HG03108 (cell line): ENCODE data around the gene ZDHHC11B.
"Not testable (repeated sequence)": the region's sequence is repeated elsewhere in the genome, so short reads cannot be mapped to it uniquely, and the experiment has no call there.

Experiments
- ATAC-seq: cut with Tn5 transposase; IDR thresholded peaks from one replicate; pipeline ENCODE4 v1.9.1; 2021; ENCODE audit warnings: moderate library complexity; ENCODE audit not compliant: unreplicated experiment

ZDHHC11B gene

GRCh38 chr5:785181-785705, 714 bp upstream of the ZDHHC11B start:
- ATAC-seq: not testable (repeated sequence)

- ATAC-seq: not testable (repeated sequence)
Observed at GRCh38 chr5:783881-784427, 575 bp downstream of the ZDHHC11B start.

- ATAC-seq: not testable (repeated sequence)
Observed at GRCh38 chr5:783049-783802, 1.3 kb downstream of the ZDHHC11B start.

GRCh38 chr5:782356-782755, 2.2 kb downstream of the ZDHHC11B start:
- ATAC-seq: not testable (repeated sequence)

GRCh38 chr5:780571-780970, 4.0 kb downstream of the ZDHHC11B start:
- not testable (repeated sequence) for ATAC-seq

- ATAC-seq: not testable (repeated sequence)
Observed at GRCh38 chr5:778967-779366, 5.6 kb downstream of the ZDHHC11B start.

GRCh38 chr5:778421-778820, 6.1 kb downstream of the ZDHHC11B start:
- not testable (repeated sequence) for ATAC-seq

- no peak for ATAC-seq
Observed at GRCh38 chr5:777756-778161, 6.8 kb downstream of the ZDHHC11B start.

GRCh38 chr5:776862-777711, 7.4 kb downstream of the ZDHHC11B start:
- ATAC-seq: no peak

GRCh38 chr5:775961-776861, 8.3 kb downstream of the ZDHHC11B start:
- no peak for ATAC-seq

- not testable (repeated sequence) for ATAC-seq
Observed at GRCh38 chr5:775595-775960, 9.0 kb downstream of the ZDHHC11B start.

- ATAC-seq: not testable (repeated sequence)
Observed at GRCh38 chr5:774854-775505, 9.5 kb downstream of the ZDHHC11B start.

- not testable (repeated sequence) for ATAC-seq
Observed at GRCh38 chr5:774304-774703, 10.2 kb downstream of the ZDHHC11B start.

GRCh38 chr5:773517-774264, 10.8 kb downstream of the ZDHHC11B start:
- no peak for ATAC-seq

GRCh38 chr5:772931-773330, 11.6 kb downstream of the ZDHHC11B start:
- not testable (repeated sequence) for ATAC-seq

GRCh38 chr5:772547-772890, 12.0 kb downstream of the ZDHHC11B start:
- not testable (repeated sequence) for ATAC-seq

GRCh38 chr5:771841-772546, 12.5 kb downstream of the ZDHHC11B start:
- ATAC-seq: not testable (repeated sequence)

- ATAC-seq: not testable (repeated sequence)
Observed at GRCh38 chr5:771087-771781, 13.3 kb downstream of the ZDHHC11B start.
